Neural cell (in vitro differentiated cells): ENCODE measurements around the gene ENDOU. TPM values are rescaled to one million over a fixed set of nuclear protein-coding genes. Genes with fewer than 3 reads are reported as not detected.

Experiments used
- H2AFZ ChIP-seq: fragments of 200-600, 300-800 bp; sonication (generic), shearing (Covaris generic); 2 replicates; pipeline ENCODE4 v1.6.0; 2014; ENCODE audit warnings: low read depth, mild to moderate bottlenecking, antibody characterized with exemption, low read length, moderate library complexity
- H3F3A ChIP-seq: fragments of 200-600 bp; shearing (Covaris generic); 2 replicates; pipeline ENCODE4 v1.6.1; 2016; ENCODE audit warnings: mild to moderate bottlenecking, moderate library complexity, mixed read lengths, antibody characterized with exemption, low read length; ENCODE audit not compliant: insufficient read depth, poor library complexity, severe bottlenecking
- H3K27ac ChIP-seq: fragments of 200-600, 300-800 bp; sonication (generic), shearing (Covaris generic); 2 replicates; pipeline ENCODE4 v1.5.1; 2014; ENCODE audit warnings: mild to moderate bottlenecking, low read length, moderate library complexity
- H3K27me3 ChIP-seq: fragments of 300-800, 200-600 bp; sonication (generic), shearing (Covaris generic); 2 replicates; pipeline ENCODE4 v1.6.0; 2014; ENCODE audit warnings: mild to moderate bottlenecking, low read depth, low read length, moderate library complexity; ENCODE audit not compliant: insufficient read depth
- H3K36me3 ChIP-seq: fragments of 300-800, 200-600 bp; sonication (generic), shearing (Covaris generic); 2 replicates; pipeline ENCODE4 v1.5.1; 2014; ENCODE audit warnings: mild to moderate bottlenecking, antibody characterized with exemption, low read length, moderate library complexity; ENCODE audit not compliant: insufficient read depth
- H3K4me2 ChIP-seq: fragments of 300-800, 200-600 bp; sonication (generic), shearing (Covaris generic); 2 replicates; pipeline ENCODE4 v1.6.0; 2014; ENCODE audit warnings: mild to moderate bottlenecking, low read length
- H3K4me3 ChIP-seq: fragments of 300-800, 200-600 bp; sonication (generic), shearing (Covaris generic); 2 replicates; pipeline ENCODE4 v1.5.1; 2014; ENCODE audit warnings: mild to moderate bottlenecking, low read length, moderate library complexity
- H3K79me2 ChIP-seq: fragments of 200-600 bp; shearing (Covaris generic); replicated peaks from 2 replicates; pipeline ENCODE4 v1.6.0; 2014; ENCODE audit warnings: mild to moderate bottlenecking, low read length, moderate library complexity; ENCODE audit not compliant: insufficient read depth
- H3K9ac ChIP-seq: fragments of 300-800, 200-600 bp; sonication (generic), shearing (Covaris generic); 2 replicates; pipeline ENCODE4 v1.6.1; 2016; ENCODE audit warnings: mild to moderate bottlenecking, low read length, mixed read lengths
- H3K9me2 ChIP-seq: fragments of 200-600 bp; shearing (Covaris generic); 2 replicates; pipeline ENCODE4 v1.6.1; 2016; ENCODE audit warnings: mild to moderate bottlenecking, low read length, mixed read lengths; ENCODE audit not compliant: insufficient read depth
- H3K9me3 ChIP-seq: fragments of 200-600, 300-800 bp; sonication (generic), shearing (Covaris generic); 2 replicates; pipeline ENCODE4 v1.6.1; 2016; ENCODE audit warnings: mild to moderate bottlenecking, mixed run types, low read length, moderate library complexity, mixed read lengths
- H4K20me1 ChIP-seq: fragments of 200-600 bp; shearing (Covaris generic); 2 replicates; pipeline ENCODE4 v1.6.1; 2016; ENCODE audit warnings: mild to moderate bottlenecking, mixed run types; ENCODE audit not compliant: insufficient read depth
- CTCF ChIP-seq: fragments of 450-650 bp; IDR thresholded peaks from 2 replicates; pipeline ENCODE4 v1.5.1; 2014; ENCODE audit warnings: antibody characterized with exemption, mild to moderate bottlenecking, moderate library complexity; ENCODE audit not compliant: poor library complexity, severe bottlenecking
- EP300 ChIP-seq: fragments of 450-650 bp; conservative IDR thresholded peaks from 2 replicates; pipeline ENCODE4 v1.6.1; 2014; ENCODE audit warnings: antibody characterized with exemption, mild to moderate bottlenecking, moderate library complexity; ENCODE audit not compliant: poor library complexity, severe bottlenecking
- EZH2 ChIP-seq: fragments of 200-600, 300-800 bp; shearing (Covaris generic), sonication (generic); IDR thresholded peaks from 2 replicates; pipeline ENCODE4 v1.6.1; 2014; ENCODE audit warnings: antibody characterized with exemption, low read length, borderline replicate concordance, mild to moderate bottlenecking; ENCODE audit not compliant: insufficient read depth, poor library complexity, severe bottlenecking
- MXI1 ChIP-seq: fragments of 450-650 bp; conservative IDR thresholded peaks from 2 replicates; pipeline ENCODE4 v1.6.1; 2014; ENCODE audit warnings: antibody characterized with exemption, mild to moderate bottlenecking; ENCODE audit not compliant: poor library complexity, severe bottlenecking
- POLR2AphosphoS5 ChIP-seq: IDR thresholded peaks from 2 replicates; pipeline ENCODE4 v1.6.1; 2012
- RAD21 ChIP-seq: fragments of 450-650 bp; conservative IDR thresholded peaks from 2 replicates; pipeline ENCODE4 v1.6.1; 2014; ENCODE audit warnings: antibody characterized with exemption, mild to moderate bottlenecking, moderate library complexity
- REST ChIP-seq: IDR thresholded peaks from 2 replicates; pipeline ENCODE4 v1.6.1; 2012; ENCODE audit warnings: borderline replicate concordance
- SMC3 ChIP-seq: fragments of 450-650 bp; conservative IDR thresholded peaks from 2 replicates; pipeline ENCODE4 v1.6.1; 2014; ENCODE audit warnings: antibody characterized with exemption, mild to moderate bottlenecking, moderate library complexity; ENCODE audit not compliant: poor library complexity
- TAF1 ChIP-seq: IDR thresholded peaks from 2 replicates; pipeline ENCODE4 v1.6.1; 2012; ENCODE audit warnings: low read depth
- polyA plus RNA-seq: library from polyadenylated mRNA; depleted of rRNA; stranded (reverse); fragments of >200 nt; gene quantifications from 2 replicates; pipeline ENCODE4 v1.2.3, GENCODE V29; 2014

The ENDOU gene
- polyA plus RNA-seq, 1 donor from 2014 or later: not detected

- H3K79me2 ChIP-seq: no peaks in the 10 kb centered on the region
- H3K27ac ChIP-seq: no peak overlapping the region
- no peak for TF ChIP-seq REST
- TF ChIP-seq EP300: no peak
- TF ChIP-seq MXI1: no peak
- TF ChIP-seq EZH2: no peak
- TF ChIP-seq CTCF: no peak
- TF ChIP-seq POLR2AphosphoS5: no peak
- TF ChIP-seq RAD21: no peak
- no peak for TF ChIP-seq TAF1
- TF ChIP-seq SMC3: no peak
- no peak overlapping the region for H3K4me3 ChIP-seq
- H3K9me3 ChIP-seq: no peaks in the 10 kb centered on the region
- no peak overlapping the region for H3K9ac ChIP-seq
- H3K27me3 ChIP-seq: no peaks in the 10 kb centered on the region
- no peaks in the 10 kb centered on the region for H3K9me2 ChIP-seq
- no peaks in the 10 kb centered on the region for H3K36me3 ChIP-seq
- H3K4me2 ChIP-seq: no peak overlapping the region
- H2AFZ ChIP-seq: no peak overlapping the region
- no peaks in the 10 kb centered on the region for H4K20me1 ChIP-seq
- H3F3A ChIP-seq: no peaks in the 10 kb centered on the region
These were observed 46.0 kb upstream of the ENDOU start for GRCh38 chr12:47771304-47771703.

- no peak overlapping the region for H3K4me2 ChIP-seq
- H3F3A ChIP-seq: no peaks in the 10 kb centered on the region
- TF ChIP-seq CTCF (no peak), SMC3 (no peak), REST (no peak), POLR2AphosphoS5 (no peak), RAD21 (no peak), TAF1 (no peak), EZH2 (no peak), MXI1 (no peak), EP300 (no peak)
- no peaks in the 10 kb centered on the region for H3K9me3 ChIP-seq
- H4K20me1 ChIP-seq: no peaks in the 10 kb centered on the region
- H3K9me2 ChIP-seq: no peaks in the 10 kb centered on the region
- no peaks in the 10 kb centered on the region for H3K36me3 ChIP-seq
- H3K4me3 ChIP-seq: no peak overlapping the region
- H3K9ac ChIP-seq: no peak overlapping the region
- H3K27ac ChIP-seq: no peak overlapping the region
- H3K79me2 ChIP-seq: no peaks in the 10 kb centered on the region
- no peaks in the 10 kb centered on the region for H3K27me3 ChIP-seq
- H2AFZ ChIP-seq: no peak overlapping the region
These were observed 44.9 kb upstream of the ENDOU start for GRCh38 chr12:47770086-47770726.
